ENCODE data around the gene WARS2. TPM values are rescaled to one million over a fixed set of nuclear protein-coding genes. Genes with fewer than 3 reads are reported as not detected.

WARS2 gene
- total RNA-seq, 1 donor from 2014 or later: 20.2 TPM

DNA sequence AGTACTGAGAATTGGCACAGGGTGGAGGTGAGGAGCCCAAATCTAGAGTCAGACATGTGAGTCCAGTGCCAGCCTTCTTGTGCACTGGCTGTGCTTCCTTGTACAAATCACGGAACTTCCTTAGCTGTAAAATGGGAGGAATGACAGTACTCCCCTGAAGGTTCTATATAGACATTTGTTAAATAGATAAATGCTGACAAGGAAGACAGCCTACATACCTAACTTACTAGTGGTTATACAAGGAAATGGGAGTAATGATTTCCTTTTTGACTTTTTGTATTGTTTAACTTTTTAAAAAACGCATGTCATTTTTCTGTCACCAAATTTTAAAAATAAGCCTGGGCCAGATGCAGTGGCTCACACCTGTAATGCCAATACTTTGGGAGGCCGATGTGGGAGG, 50.2 kb downstream of the WARS2 start:
- DNase-seq: no peak
- Mint-ChIP-seq H3K27me3 (no peaks in the 10 kb centered on the region), H3K36me3 (ENCODE audit: low read depth) (no peaks in the 10 kb centered on the region), H3K4me1 (no peaks in the 10 kb centered on the region), H3K27ac (no peak overlapping the region), H3K4me3 (no peak overlapping the region), H3K9me3 (peaks cover 7% of the 10 kb centered on the region)
- intact Hi-C loops (cut with micrococcal nuclease): no loop called here

DNA sequence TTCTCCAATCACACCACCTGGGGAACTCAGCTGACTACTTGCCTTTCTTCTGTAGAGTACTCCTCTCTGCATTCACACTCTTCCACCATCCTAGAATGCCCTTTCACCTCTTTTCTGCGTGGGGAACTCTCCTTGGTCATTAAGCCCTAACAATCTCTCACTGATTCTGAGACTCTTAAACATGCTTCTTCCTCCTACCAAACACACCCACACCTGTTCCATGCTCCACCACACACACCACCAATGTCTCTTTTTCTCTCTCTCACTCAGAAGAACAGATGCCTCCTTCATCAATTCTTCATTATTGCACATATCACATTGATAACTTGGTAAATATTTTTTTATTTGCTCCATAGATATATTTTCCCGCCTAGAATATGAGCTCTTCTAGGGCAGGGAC, 53.6 kb downstream of the WARS2 start:
- no peak overlapping the region for H3K4me3 Mint-ChIP-seq
- no peaks in the 10 kb centered on the region for H3K36me3 Mint-ChIP-seq (ENCODE audit: low read depth)
- DNase-seq: no peak
- intact Hi-C loops (cut with micrococcal nuclease): no loop called here
- no peak overlapping the region for H3K27ac Mint-ChIP-seq
- H3K27me3 Mint-ChIP-seq: no peaks in the 10 kb centered on the region
- H3K9me3 Mint-ChIP-seq: peaks cover 11% of the 10 kb centered on the region
- no peaks in the 10 kb centered on the region for H3K4me1 Mint-ChIP-seq

DNA sequence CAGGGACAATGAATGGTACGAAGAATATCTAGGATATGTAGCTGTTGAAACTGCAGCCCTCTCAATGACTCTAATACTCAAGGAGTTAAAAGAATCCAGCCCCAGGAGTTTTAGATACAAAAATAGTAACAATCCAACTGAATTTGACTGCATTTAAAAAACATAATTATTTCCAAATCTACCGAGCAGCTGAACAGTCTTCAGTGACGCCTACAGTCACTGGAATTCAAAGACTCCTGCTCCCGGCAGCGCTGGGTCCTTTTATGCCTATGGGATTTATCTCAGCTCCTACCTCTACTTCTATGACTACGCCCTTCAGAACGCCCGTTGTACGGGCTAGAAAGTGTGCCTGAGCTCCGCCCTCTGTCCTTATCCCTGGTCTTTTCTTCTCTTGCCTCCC, 55.7 kb downstream of the WARS2 start:
- no peak for DNase-seq
- no peak overlapping the region for H3K27ac Mint-ChIP-seq
- H3K4me3 Mint-ChIP-seq: no peak overlapping the region
- no peaks in the 10 kb centered on the region for H3K4me1 Mint-ChIP-seq
- no peaks in the 10 kb centered on the region for H3K27me3 Mint-ChIP-seq
- no peaks in the 10 kb centered on the region for H3K36me3 Mint-ChIP-seq (ENCODE audit: low read depth)
- H3K9me3 Mint-ChIP-seq: peaks cover 11% of the 10 kb centered on the region
- intact Hi-C loops (cut with micrococcal nuclease): no loop called here

- peaks cover 11% of the 10 kb centered on the region for H3K9me3 Mint-ChIP-seq
- DNase-seq: no peak
- no peak overlapping the region for H3K4me3 Mint-ChIP-seq
- H3K27me3 Mint-ChIP-seq: no peaks in the 10 kb centered on the region
- intact Hi-C loops (cut with micrococcal nuclease): no loop called here
- H3K36me3 Mint-ChIP-seq (ENCODE audit: low read depth): no peaks in the 10 kb centered on the region
- no peaks in the 10 kb centered on the region for H3K4me1 Mint-ChIP-seq
- H3K27ac Mint-ChIP-seq: no peak overlapping the region
Measured at GRCh38 chr1:119083980-119084379, 56.5 kb downstream of the WARS2 start.

DNA sequence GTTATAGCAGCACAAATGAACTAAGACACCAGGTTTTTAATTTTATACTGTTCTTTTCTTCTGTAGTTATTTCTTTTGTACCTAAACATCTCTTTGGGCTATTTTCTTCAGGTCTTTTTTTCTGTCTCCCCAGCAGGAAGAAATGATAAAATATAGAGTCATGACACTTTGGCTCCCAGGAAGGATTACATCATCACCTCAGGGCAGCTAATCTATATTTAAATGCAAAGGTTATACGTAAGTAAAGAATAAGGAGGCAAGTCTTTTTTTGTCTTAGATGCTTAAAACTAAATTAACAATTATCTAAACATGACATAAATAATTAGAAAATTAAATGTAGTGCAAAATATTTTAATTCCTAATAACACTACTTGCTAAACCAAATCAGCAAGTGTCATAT, 57.0 kb downstream of the WARS2 start:
- no peak for DNase-seq
- H3K27ac Mint-ChIP-seq: no peak overlapping the region
- no peaks in the 10 kb centered on the region for H3K4me1 Mint-ChIP-seq
- intact Hi-C loops (cut with micrococcal nuclease): no loop called here
- peaks cover 11% of the 10 kb centered on the region for H3K9me3 Mint-ChIP-seq
- H3K27me3 Mint-ChIP-seq: no peaks in the 10 kb centered on the region
- no peaks in the 10 kb centered on the region for H3K36me3 Mint-ChIP-seq (ENCODE audit: low read depth)
- no peak overlapping the region for H3K4me3 Mint-ChIP-seq

- no peak for DNase-seq
- no peaks in the 10 kb centered on the region for H3K36me3 Mint-ChIP-seq (ENCODE audit: low read depth)
- H3K27me3 Mint-ChIP-seq: no peaks in the 10 kb centered on the region
- no peak overlapping the region for H3K27ac Mint-ChIP-seq
- intact Hi-C loops (cut with micrococcal nuclease): no loop called here
- H3K4me1 Mint-ChIP-seq: no peaks in the 10 kb centered on the region
- peaks cover 8% of the 10 kb centered on the region for H3K9me3 Mint-ChIP-seq
- no peak overlapping the region for H3K4me3 Mint-ChIP-seq
Measured at GRCh38 chr1:119081700-119082099, 58.8 kb downstream of the WARS2 start.

GRCh38 chr1:119081267-119081666, 59.2 kb downstream of the WARS2 start:
- H3K27ac Mint-ChIP-seq: no peak overlapping the region
- DNase-seq: no peak
- intact Hi-C loops (cut with micrococcal nuclease): no loop called here
- H3K4me1 Mint-ChIP-seq: no peaks in the 10 kb centered on the region
- no peaks in the 10 kb centered on the region for H3K36me3 Mint-ChIP-seq (ENCODE audit: low read depth)
- H3K27me3 Mint-ChIP-seq: no peaks in the 10 kb centered on the region
- peaks cover 7% of the 10 kb centered on the region for H3K9me3 Mint-ChIP-seq
- no peak overlapping the region for H3K4me3 Mint-ChIP-seq

GRCh38 chr1:119080586-119080985, 59.9 kb downstream of the WARS2 start:
- Mint-ChIP-seq H3K36me3 (ENCODE audit: low read depth) (peaks cover 2% of the 10 kb centered on the region), H3K9me3 (peaks cover 7% of the 10 kb centered on the region), H3K4me3 (no peak overlapping the region), H3K27ac (no peak overlapping the region), H3K27me3 (no peaks in the 10 kb centered on the region), H3K4me1 (no peaks in the 10 kb centered on the region)
- intact Hi-C loops (cut with micrococcal nuclease): no loop called here
- no peak for DNase-seq

DNA sequence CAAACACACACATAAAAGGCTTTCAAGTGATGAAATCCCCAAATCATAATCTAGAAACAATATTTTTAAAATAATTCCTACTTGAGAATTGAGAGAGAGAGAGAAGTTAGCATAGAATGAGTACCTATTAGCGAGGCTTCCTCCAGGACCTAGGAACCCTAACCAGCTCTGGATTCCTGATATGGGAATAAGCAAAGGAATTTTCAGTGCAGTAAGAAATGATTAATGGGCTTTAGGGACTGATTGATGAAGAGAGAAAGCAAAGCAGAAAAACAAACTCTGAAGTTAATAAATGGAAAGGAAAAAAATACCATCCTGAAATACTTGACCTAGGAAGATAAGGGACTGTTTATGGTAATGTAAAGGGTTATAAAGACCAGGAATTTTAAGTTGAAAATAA, 60.6 kb downstream of the WARS2 start:
- DNase-seq: no peak
- no peaks in the 10 kb centered on the region for H3K9me3 Mint-ChIP-seq
- intact Hi-C loops (cut with micrococcal nuclease): no loop called here
- no peaks in the 10 kb centered on the region for H3K4me1 Mint-ChIP-seq
- H3K36me3 Mint-ChIP-seq (ENCODE audit: low read depth): peaks cover 2% of the 10 kb centered on the region
- H3K27me3 Mint-ChIP-seq: no peaks in the 10 kb centered on the region
- no peak overlapping the region for H3K4me3 Mint-ChIP-seq
- H3K27ac Mint-ChIP-seq: no peak overlapping the region

GRCh38 chr1:119075614-119076013, 64.8 kb downstream of the WARS2 start:
- Mint-ChIP-seq H3K4me3 (no peak overlapping the region), H3K9me3 (peaks cover 4% of the 10 kb centered on the region), H3K27me3 (no peaks in the 10 kb centered on the region), H3K27ac (no peak overlapping the region), H3K4me1 (no peaks in the 10 kb centered on the region), H3K36me3 (ENCODE audit: low read depth) (peaks cover 2% of the 10 kb centered on the region)
- DNase-seq: no peak
- intact Hi-C loops (cut with micrococcal nuclease): no loop called here

DNA sequence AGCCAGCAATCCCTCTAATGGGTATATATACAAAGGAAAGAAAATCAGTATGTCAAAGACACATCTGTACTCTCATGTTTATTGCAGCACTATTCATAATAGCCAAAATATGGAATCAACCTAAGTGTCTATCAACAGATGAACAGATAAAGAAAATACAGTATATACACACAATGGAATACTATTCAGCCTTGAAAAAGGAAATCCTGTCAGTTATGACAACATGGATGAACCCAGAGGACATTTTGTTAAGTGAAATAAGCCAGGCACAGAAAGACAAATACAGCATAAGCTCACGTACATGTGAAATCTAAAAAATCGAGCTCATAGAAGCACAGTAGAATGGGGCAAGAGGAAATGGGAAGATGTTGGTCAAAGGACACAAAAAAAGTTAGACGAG, 69.1 kb downstream of the WARS2 start:
- DNase-seq: no peak
- intact Hi-C loops (cut with micrococcal nuclease): no loop called here
- Mint-ChIP-seq H3K9me3 (peaks cover 4% of the 10 kb centered on the region), H3K4me3 (no peak overlapping the region), H3K36me3 (ENCODE audit: low read depth) (peaks cover 2% of the 10 kb centered on the region), H3K27ac (no peak overlapping the region), H3K27me3 (no peaks in the 10 kb centered on the region), H3K4me1 (no peaks in the 10 kb centered on the region)

GRCh38 chr1:119069682-119070081, 70.8 kb downstream of the WARS2 start:
- intact Hi-C loops (cut with micrococcal nuclease): no loop called here
- no peaks in the 10 kb centered on the region for H3K36me3 Mint-ChIP-seq (ENCODE audit: low read depth)
- H3K9me3 Mint-ChIP-seq: peaks cover 4% of the 10 kb centered on the region
- no peak overlapping the region for H3K27ac Mint-ChIP-seq
- no peaks in the 10 kb centered on the region for H3K4me1 Mint-ChIP-seq
- H3K4me3 Mint-ChIP-seq: no peak overlapping the region
- no peaks in the 10 kb centered on the region for H3K27me3 Mint-ChIP-seq
- DNase-seq: no peak

DNA sequence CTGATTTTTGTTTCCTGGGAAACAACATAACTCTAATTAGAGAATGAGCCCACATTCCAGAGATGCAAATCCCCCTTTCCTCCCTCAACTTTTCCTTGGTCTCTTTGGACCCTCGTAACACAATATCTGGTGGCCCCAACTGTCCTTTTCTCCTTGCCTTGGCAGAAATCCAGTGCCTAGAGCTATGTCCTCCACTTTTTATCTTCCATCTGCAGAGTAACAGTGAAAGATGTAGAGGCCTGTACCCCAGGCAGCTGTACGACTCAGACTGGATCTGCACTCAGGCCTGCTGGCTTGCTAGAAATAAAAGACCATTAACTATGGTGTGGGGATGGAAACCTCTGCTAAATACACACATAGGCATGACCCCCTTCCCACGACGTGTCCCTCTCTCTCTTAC, 72.0 kb downstream of the WARS2 start:
- Mint-ChIP-seq H3K9me3 (peaks cover 4% of the 10 kb centered on the region), H3K4me1 (no peaks in the 10 kb centered on the region), H3K36me3 (ENCODE audit: low read depth) (no peaks in the 10 kb centered on the region), H3K4me3 (no peak overlapping the region), H3K27ac (no peak overlapping the region), H3K27me3 (no peaks in the 10 kb centered on the region)
- intact Hi-C loops (cut with micrococcal nuclease): no loop called here
- no peak for DNase-seq

DNA sequence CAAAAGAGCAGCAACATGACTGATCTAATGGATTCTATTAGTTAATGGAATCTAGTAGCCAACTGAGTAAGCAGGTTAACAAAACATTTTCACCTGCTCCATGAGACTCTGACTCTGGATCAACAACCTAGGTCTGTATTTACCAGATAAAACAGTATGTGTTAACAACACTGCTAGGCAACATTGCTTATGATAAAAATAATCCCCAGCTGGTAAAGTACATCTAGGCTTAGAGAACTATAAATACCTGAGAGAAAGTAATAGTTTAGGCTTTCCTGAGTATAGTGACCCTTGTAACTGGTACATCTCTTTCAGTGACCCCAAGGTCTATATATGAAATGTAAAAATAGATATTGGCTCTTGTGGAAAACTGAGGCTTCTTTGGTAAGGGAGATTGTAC, 78.8 kb downstream of the WARS2 start:
- no peaks in the 10 kb centered on the region for H3K27me3 Mint-ChIP-seq
- no peak overlapping the region for H3K4me3 Mint-ChIP-seq
- no peak overlapping the region for H3K27ac Mint-ChIP-seq
- H3K4me1 Mint-ChIP-seq: no peaks in the 10 kb centered on the region
- no peaks in the 10 kb centered on the region for H3K36me3 Mint-ChIP-seq (ENCODE audit: low read depth)
- no peaks in the 10 kb centered on the region for H3K9me3 Mint-ChIP-seq
- intact Hi-C loops (cut with micrococcal nuclease): no loop called here
- DNase-seq: no peak

DNA sequence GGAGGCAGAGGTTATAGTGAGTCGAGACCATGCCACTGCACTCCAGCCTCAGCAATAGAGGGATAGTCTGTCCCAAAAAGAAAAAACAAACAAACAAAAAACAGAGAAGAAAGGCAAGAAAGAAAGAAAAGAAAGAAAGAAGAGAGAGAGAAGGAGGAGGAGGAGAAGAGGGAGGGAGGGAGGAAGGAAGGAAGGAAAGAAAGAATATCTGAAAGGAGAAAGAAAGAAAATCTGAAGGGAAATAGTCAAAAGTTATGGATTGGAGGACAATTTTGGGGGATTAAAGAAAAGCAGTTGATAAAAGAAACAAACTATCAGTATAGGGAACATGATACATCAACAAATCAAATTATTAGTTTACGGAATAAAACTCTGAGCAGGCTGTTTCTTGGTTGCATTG, 84.9 kb downstream of the WARS2 start:
- no peak for DNase-seq
- H3K4me1 Mint-ChIP-seq: no peaks in the 10 kb centered on the region
- H3K27ac Mint-ChIP-seq: no peak overlapping the region
- intact Hi-C loops (cut with micrococcal nuclease): no loop called here
- no peak overlapping the region for H3K4me3 Mint-ChIP-seq
- H3K36me3 Mint-ChIP-seq (ENCODE audit: low read depth): no peaks in the 10 kb centered on the region
- no peaks in the 10 kb centered on the region for H3K9me3 Mint-ChIP-seq
- H3K27me3 Mint-ChIP-seq: no peaks in the 10 kb centered on the region

Data from activated CD4-positive, alpha-beta T cell treated with anti-CD3 and anti-CD28 coated beads, Interleukin-2, amount 10 ng/mL, durations not matched to agents 24 days and 14 days (primary cell).